CD4-positive, alpha-beta T cell treated with Interleukin-15 for 1 hour (primary cell): ENCODE data around the gene GALM.
A peak's percentile ranks its signal among the peaks of the same experiment; 100 is the strongest.
"Not testable (repeated sequence)": the region's sequence is repeated elsewhere in the genome, so short reads cannot be mapped to it uniquely, and the experiment has no call there.

Experiments
- DNase-seq: peaks from one replicate; pipeline ENCODE4 v3.0.0-alpha.2; 2020

GALM gene

DNA sequence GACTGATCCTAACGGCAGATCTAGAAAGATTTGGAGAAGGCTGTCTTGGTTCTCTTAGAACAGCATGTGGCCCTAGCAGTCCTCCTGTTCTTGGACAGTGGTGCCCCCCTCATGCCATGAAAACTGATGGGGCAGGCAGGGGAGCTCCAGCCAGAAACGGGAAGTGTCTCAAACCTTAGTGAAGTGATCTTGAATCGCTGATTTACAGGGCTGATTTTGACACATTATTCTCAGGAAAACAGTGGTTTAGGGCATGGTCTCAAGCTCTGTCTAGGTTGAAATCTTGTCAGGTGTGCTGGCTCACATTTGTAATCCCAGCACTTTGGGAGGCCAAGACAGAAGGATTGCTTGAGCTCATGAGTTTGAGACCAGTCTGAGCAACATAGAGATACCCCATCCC lies 47.4 kb downstream of the GALM start:
- no peak for DNase-seq

- not testable (repeated sequence) for DNase-seq
Observed at GRCh38 chr2:38714941-38715340, 49.0 kb downstream of the GALM start.

GRCh38 chr2:38716185-38716584 lies 50.3 kb downstream of the GALM start:
- DNase-seq = no peak

- no peak for DNase-seq
Observed at GRCh38 chr2:38718601-38719000, 52.7 kb downstream of the GALM start.

DNA sequence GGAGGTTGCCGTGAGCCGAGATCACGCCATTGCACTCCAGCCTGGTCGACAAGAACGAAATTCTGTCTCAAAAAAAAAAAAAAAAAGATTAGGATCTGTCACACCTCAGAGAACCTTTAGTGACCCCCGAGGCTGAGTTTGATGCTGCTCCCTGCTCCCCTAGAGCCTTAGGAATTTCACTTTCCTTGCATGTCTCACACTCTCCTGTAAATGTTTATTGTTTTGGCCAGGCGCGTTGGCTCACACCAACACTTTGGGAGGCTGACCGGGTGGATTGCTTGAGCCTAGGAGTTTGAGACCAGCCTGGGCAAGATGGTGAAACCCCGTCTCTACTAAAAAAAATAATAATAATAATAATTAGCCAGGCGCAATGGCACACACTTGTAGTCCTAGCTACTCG lies 53.8 kb downstream of the GALM start:
- no peak for DNase-seq

DNA sequence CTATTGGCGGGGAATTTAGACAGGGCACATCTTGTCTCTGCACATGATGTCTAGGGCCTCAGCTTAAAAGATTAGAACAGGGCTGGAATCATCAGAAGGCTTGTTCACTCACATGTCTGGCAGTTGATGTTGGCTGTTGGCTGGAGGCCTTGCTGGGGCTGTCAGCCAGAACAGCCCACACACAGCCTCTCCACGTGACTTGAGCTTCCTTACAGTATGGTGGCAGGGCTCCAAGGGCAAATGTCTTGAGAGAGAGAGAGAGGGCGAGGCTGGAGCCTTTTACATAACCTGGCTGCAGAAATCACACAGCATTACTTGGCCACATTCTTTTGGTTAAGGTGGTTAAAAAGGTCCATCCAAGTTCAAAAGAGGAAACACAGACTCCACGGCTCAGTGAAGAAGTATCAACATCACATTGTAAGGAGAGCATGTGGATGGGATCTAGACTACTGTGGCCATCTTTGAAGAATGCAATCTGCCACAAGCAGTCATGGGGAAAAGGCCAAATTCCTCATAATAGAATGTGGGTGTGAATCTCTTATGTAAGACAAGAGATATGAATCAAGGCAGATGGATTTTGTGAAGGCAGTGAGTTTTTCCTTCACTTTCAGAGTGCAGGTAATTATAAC lies 54.8 kb downstream of the GALM start:
- DNase-seq = no peak

DNA sequence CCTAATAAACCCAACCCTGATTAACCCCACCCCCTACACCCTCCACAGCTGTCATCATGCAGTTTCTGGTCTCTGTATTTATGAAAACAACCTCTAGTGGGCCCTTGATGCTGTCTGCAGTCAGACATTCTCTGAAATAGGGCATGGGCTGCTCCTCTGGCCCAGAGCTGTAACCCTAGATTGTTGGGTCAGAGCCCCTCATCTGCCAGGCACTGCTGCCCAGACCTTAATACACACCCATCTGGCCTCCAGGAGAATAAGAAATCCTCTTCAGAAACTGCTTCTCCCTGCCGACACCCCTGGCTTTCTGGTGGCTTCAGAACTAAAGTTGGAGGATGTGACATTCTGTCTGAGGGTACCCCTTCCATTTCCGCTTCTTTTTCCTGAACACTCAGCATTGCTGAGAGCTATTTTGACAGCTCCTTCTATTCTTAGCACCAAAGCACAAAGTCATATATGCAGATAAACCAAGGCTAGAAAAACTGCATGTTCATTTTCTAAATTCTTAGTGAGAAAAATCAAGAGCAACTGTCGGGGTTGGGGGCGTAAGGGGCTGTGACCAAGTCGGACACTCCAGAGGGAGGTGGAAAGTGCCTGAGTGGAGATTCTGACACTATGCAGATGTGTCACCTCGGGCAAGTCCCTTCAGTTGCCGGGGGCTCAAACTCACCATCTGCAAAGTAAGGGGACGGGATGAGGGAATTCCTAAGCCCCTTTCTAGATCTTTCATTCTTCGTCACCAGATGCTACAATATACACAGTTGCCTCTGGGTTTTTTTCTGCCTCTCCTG lies 56.6 kb downstream of the GALM start:
- DNase-seq = no peak

DNA sequence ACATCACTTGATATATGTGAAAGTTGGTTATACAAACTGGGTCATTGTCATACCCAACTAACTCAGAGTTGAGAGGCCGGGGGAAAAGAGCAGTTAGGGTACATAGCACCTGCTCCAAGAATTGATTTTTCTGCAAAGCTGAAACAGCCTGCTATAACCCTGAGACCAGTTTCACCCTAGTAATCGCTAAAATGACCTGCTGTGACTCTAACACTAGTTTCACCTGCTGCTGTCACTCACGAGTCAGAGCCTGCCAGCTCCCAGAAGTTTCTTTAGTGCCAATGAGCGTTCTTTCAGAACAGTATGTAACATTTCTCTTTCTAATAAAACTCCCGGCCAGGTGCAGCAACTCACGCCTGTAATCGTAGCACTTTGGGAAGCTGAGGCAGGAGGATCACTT lies 57.3 kb downstream of the GALM start:
- no peak for DNase-seq

GRCh38 chr2:38727661-38728060 lies 61.7 kb downstream of the GALM start:
- DNase-seq = no peak

DNA sequence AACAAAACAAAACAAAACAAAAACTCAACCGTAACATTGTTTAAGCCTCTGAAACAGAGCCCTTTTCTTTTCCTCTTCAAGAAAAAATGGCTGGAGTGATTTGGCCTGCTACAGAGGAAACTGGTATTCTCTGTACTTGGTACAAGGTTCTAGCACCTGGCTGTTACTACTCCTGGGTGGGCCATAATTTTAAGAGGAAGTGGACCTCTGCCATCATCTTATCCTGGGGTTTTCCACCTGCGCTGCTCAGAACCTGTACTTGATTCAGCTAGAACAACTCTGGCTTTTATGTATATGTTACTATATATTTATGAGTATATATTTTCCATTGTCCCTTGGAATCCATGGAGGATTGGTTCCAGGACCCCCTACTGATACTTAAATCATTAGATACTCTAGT lies 62.8 kb downstream of the GALM start:
- DNase-seq = no peak

GRCh38 chr2:38731090-38731489 lies 65.2 kb downstream of the GALM start:
- no peak for DNase-seq

GRCh38 chr2:38731684-38732221 lies 65.8 kb downstream of the GALM start:
- DNase-seq = no peak

DNA sequence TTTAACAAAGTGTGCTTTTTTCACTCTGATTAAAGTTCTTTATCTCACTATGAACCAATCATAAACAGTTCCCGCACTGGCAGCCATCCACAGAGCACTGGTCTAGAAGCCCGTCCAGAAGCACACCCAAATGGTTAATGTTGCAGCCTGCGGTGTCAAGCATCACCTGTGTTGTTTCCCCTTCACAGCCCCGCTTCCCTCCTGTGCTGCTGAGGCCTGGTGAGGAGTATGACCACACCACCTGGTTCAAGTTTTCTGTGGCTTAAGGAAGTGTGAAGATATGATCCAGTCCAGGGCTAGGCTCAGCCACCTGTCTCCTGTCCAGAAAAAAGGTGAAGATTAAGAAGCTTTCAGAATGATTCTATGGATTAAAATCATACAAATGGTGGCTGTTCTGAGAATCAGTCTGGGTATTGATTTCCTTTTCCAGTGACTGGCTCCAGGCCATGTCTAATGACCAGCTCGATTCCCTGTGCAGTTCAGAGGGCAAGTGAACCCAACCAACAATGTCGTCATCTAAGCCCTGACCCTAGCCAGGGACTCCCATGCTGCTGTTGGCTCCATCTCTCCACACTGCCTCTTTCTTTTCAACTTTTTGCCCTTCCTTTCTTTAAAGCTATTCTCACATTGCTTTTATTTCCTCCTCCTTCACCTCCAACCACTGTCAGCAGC lies 67.5 kb downstream of the GALM start:
- no peak for DNase-seq

GRCh38 chr2:38734299-38735058 lies 68.6 kb downstream of the GALM start:
- no peak for DNase-seq

DNA sequence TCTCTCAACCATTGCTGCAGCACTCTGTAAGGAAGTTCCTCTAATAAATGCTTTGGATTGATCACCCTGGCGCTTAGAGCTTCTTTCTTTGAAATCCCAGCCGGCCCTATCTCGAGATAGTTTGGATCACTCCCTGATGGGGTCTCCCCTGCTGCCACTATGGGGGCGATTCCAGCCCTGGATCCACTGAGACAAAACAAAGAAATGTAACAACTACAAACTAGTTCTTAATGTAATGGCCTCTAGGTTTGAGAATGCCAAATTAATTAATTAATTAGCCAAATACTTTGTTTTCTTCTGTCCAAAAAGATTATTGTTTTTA lies 70.0 kb downstream of the GALM start:
- DNase-seq = no peak

DNA sequence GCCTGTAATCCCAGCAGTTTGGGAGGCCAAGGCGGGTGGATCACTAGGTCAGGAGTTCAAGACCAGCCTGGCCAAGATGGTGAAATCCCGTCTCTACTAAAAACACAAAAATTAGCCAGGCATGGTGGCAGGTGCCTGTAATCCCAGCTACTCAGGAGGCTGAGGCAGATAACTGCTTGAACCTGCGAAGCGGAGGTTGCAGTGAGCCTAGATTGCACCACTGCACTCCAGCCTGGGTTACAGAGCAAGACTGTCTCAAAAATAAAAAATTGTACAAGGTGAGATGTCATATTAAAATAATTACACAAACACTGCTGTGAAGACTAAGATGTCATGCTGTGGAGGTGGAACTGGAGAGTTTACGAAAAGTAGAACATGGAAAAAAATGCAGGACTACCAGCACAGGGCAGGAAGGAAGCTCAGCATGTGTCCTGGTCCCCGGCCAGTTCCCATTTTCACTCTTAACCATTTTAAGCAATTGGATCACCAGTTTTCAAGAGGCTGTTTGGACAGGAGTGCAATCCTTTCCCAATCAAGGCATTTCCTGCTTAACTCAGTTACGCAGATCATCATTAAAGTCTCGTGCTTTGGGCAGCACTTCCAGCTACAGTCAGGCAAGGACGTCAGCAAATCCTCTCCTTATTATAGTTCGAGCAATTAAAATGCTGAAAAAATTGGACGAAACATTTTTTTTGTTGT lies 71.2 kb downstream of the GALM start:
- not testable (repeated sequence) for DNase-seq

GRCh38 chr2:38737925-38738324 lies 72.0 kb downstream of the GALM start:
- no peak for DNase-seq

DNA sequence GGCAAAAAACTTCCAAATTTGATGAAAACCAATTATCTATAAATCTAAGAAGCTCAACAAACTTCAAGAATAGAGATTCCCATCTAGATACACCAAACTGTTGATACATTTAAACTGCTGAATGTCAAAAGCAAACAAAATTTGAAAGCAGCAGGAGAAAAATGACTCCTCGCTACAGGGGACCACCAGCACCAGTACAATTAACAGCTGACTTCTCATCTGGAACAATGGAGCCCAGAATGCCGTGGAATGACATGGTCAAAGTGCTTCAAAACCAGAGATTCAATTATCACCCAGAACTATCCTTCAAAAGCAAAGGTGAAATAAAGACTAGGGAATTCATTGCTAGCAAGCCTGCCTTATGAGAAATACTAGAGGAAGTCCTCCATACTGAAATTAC lies 73.6 kb downstream of the GALM start:
- DNase-seq = no peak

DNA sequence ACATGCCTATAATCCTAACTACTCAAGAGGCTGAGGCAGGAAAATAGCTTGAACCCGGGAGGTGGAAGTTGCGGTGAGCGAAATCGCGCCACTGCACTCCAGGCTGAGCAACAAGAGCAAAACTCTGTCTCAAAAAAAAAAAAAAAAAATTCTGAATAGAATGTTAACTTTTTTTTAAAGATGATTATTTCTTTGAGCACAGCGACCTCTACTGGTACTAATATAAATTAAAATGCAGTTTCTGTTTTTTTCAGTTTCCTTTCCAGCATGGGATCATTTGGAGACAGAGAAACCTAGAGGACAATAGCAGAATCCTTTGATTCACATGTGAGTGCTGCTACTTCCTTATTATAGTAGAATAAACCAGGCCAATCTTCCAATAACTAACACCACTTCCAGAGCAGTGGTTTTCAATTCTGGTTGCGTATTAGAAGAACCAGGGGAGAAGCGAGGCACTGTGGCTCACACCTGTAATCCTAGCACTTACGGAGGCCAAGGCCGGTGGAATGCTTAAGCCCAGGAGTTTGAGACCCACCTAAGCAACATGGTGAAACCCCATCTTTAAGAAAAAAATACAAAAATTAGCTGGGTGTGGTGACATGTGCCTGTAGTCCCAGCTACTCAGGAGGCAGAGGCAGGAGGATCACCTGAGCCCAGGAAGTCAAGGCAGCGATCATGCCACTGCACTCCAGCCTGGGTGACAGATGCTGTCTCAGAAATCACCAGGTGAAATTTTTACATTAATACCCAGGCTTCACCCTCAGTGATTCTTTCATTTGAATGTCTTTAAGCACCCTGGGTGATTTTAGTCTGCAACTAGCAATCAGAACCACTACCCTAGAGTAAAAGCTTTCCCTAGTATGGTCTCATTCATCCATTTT lies 75.2 kb downstream of the GALM start:
- DNase-seq = peak; percentile 27

DNA sequence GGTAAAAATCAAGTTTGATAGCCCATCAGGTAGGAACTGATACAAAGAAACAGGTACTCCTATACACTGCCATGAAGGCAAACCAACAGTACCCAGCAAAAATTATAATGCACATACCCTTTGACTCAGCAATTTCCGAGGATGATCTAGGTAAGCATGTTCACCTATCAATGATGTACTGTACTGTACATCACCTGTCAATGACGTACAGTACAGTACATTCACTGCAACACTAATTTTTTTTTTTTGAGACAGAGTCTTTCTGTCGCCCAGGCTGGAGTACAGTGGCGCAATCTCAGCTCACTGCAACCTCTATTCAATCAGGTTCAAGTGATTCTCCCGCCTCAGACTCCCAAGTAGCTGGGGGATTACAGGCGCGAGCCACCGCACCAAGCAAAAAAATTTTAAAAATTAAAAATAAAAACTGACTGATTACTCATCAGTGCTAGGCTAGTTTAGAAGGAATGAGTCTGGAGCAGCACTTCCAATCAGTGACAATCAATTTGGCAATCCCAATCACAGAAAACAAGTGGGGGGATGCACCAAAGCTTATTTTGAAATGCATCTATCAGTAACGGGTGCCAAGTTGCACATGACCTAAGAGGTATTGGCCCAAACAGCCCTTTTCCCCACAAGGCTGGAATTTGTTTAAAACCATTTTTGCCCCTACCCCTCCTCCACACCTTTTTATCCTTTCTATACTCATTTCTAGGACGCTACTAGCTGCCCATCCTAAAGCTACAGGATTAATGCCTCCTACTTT lies 77.1 kb downstream of the GALM start:
- DNase-seq = no peak
